Panc1 (cell line): ENCODE results near the gene MCAM.

Experiments
- POLR2AphosphoS5 ChIP-seq: IDR thresholded peaks from 2 replicates; pipeline ENCODE4 v1.6.1; 2012; ENCODE audit warnings: mild to moderate bottlenecking, low read depth, low read length, moderate library complexity
- TCF7L2 ChIP-seq: IDR thresholded peaks from 2 replicates; pipeline ENCODE4 v1.6.1; 2011; ENCODE audit warnings: mild to moderate bottlenecking, low read depth, low read length, inconsistent platforms

GRCh38 chr11:119307974-119308373 lies 9.0 kb downstream of the MCAM start:
- TF ChIP-seq POLR2AphosphoS5 (no peak), TCF7L2 (no peak)
